HG03064 (cell line): ENCODE measurements around the gene TC2N.
"Not testable (repeated sequence)": the region's sequence is repeated elsewhere in the genome, so short reads cannot be mapped to it uniquely, and the experiment has no call there.

ENCODE experiments used
- ATAC-seq: cut with Tn5 transposase; IDR thresholded peaks from one replicate; pipeline ENCODE4 v1.9.1; 2021; ENCODE audit warnings: low read depth; ENCODE audit not compliant: unreplicated experiment

The TC2N gene

GRCh38 chr14:91774140-91775096 lies 92.9 kb downstream of the TC2N start:
- ATAC-seq: no peak

GRCh38 chr14:91770185-91770584 lies 97.2 kb downstream of the TC2N start:
- no peak for ATAC-seq

- ATAC-seq: no peak
Measured at GRCh38 chr14:91755570-91756295, 111.6 kb downstream of the TC2N start.

GRCh38 chr14:91754819-91755218 lies 112.5 kb downstream of the TC2N start:
- no peak for ATAC-seq

- ATAC-seq: no peak
Measured at GRCh38 chr14:91754185-91754584, 113.2 kb downstream of the TC2N start.

GRCh38 chr14:91753501-91754128 lies 113.7 kb downstream of the TC2N start:
- no peak for ATAC-seq

GRCh38 chr14:91752961-91753360 lies 114.4 kb downstream of the TC2N start:
- ATAC-seq: no peak

GRCh38 chr14:91751719-91752118 lies 115.6 kb downstream of the TC2N start:
- ATAC-seq: no peak

GRCh38 chr14:91750634-91751198 lies 116.6 kb downstream of the TC2N start:
- ATAC-seq: no peak

- ATAC-seq: no peak
Measured at GRCh38 chr14:91749868-91750267, 117.5 kb downstream of the TC2N start.

GRCh38 chr14:91748049-91748448 lies 119.3 kb downstream of the TC2N start:
- no peak for ATAC-seq

- no peak for ATAC-seq
Measured at GRCh38 chr14:91745344-91745743, 122.0 kb downstream of the TC2N start.

- ATAC-seq: no peak
Measured at GRCh38 chr14:91744068-91744480, 123.3 kb downstream of the TC2N start.

- no peak for ATAC-seq
Measured at GRCh38 chr14:91743305-91743653, 124.1 kb downstream of the TC2N start.

GRCh38 chr14:91742621-91743304 lies 124.6 kb downstream of the TC2N start:
- ATAC-seq: no peak

GRCh38 chr14:91739867-91740266 lies 127.5 kb downstream of the TC2N start:
- not testable (repeated sequence) for ATAC-seq

GRCh38 chr14:91737619-91738018 lies 129.7 kb downstream of the TC2N start:
- ATAC-seq: no peak

- ATAC-seq: no peak
Measured at GRCh38 chr14:91732859-91733477, 134.4 kb downstream of the TC2N start.

- ATAC-seq: no peak
Measured at GRCh38 chr14:91732439-91732838, 134.9 kb downstream of the TC2N start.

- ATAC-seq: no peak
Measured at GRCh38 chr14:91731986-91732385, 135.3 kb downstream of the TC2N start, which contains the start of gene CATSPERB. Gene CATSPERB (minus strand): TSS chr14:91732086. CDS start chr14:91729479, 2,607 bp downstream.
